H1 (cell line): ENCODE data around the gene SHTN1. TPM values are rescaled to one million over a fixed set of nuclear protein-coding genes. Genes with fewer than 3 reads are reported as not detected.

Source experiments
- CTCF ChIA-PET: fragments of 300-600 bp; sonication (Branson Sonifier 250); formaldehyde crosslinking; loops from one replicate; lab custom pipeline; 2021; ENCODE audit not compliant: partially characterized antibody; lab: Charles Lee
- POLR2A ChIA-PET: fragments of 300-600 bp; sonication (Branson Sonifier 250); formaldehyde crosslinking; loops from one replicate; lab custom pipeline; 2021; ENCODE audit warnings: inconsistent platforms; ENCODE audit not compliant: partially characterized antibody; lab: Charles Lee
- DNase-seq, 2 experiments: peaks; one replicate each; pipeline versions ENCODE4 v3.0.0 to v3.0.0-alpha.2; 2010 to 2022; ENCODE audit warnings: low spot score in 2 of 2, low read depth in 1 of 2, mixed read lengths in 1 of 2
- FAIRE-seq: peaks from 2 replicates; lab custom pipeline; 2011; peaks lifted over from hg19 to GRCh38; lab: Jason Lieb, UNC
- H2AFZ ChIP-seq: 2 replicates; pipeline ENCODE4 v1.8.1; 2012; ENCODE audit warnings: low read length, inconsistent platforms
- H2AK5ac ChIP-seq: 2 replicates; pipeline ENCODE4 v1.6.1; 2013; ENCODE audit warnings: low read depth, low read length
- H2BK120ac ChIP-seq: replicated peaks from 2 replicates; pipeline ENCODE3; 2013; ENCODE audit warnings: low read depth, low read length, inconsistent platforms
- H2BK12ac ChIP-seq: 2 replicates; pipeline ENCODE4 v1.6.1; 2013; ENCODE audit warnings: low read depth, low read length
- H2BK15ac ChIP-seq: 2 replicates; pipeline ENCODE4 v1.6.1; 2013; ENCODE audit warnings: low read length
- H2BK20ac ChIP-seq: 2 replicates; pipeline ENCODE4 v1.6.1; 2013; ENCODE audit warnings: low read length
- H2BK5ac ChIP-seq: 2 replicates; pipeline ENCODE4 v1.6.1; 2013; ENCODE audit warnings: low read depth, low read length
- H3K14ac ChIP-seq: 2 replicates; pipeline ENCODE4 v1.6.1; 2013; ENCODE audit warnings: inconsistent platforms; ENCODE audit not compliant: insufficient read length
- H3K18ac ChIP-seq: 2 replicates; pipeline ENCODE4 v1.6.1; 2013; ENCODE audit warnings: low read length; ENCODE audit errors: extremely low read depth
- H3K23ac ChIP-seq: 2 replicates; pipeline ENCODE4 v1.6.1; 2013; ENCODE audit warnings: inconsistent platforms; ENCODE audit not compliant: insufficient read length
- H3K23me2 ChIP-seq: 2 replicates; pipeline ENCODE4 v1.6.1; 2013; ENCODE audit warnings: low read depth, low read length
- H3K27ac ChIP-seq: 2 replicates; pipeline ENCODE4 v1.6.1; 2011; ENCODE audit warnings: low read depth, low read length, inconsistent platforms
- H3K27me3 ChIP-seq, 4 experiments: replicated peaks in 1 of 4; 1 replicate in 1 of 4; 2 replicates in 3 of 4; pipeline versions ENCODE4 v1.6.1 to v1.8.1; 2011 to 2013; ENCODE audit warnings: low read length in 3 of 4, mild to moderate bottlenecking in 3 of 4, inconsistent platforms in 2 of 4, mixed read lengths in 2 of 4, moderate library complexity in 1 of 4; ENCODE audit not compliant: control insufficient read depth in 3 of 4, insufficient read depth in 3 of 4; ENCODE audit errors: extremely low read depth in 1 of 4
- H3K36me3 ChIP-seq, 4 experiments: 2 replicates each; pipeline versions ENCODE4 v1.6.1 to v1.8.1; 2011 to 2013; ENCODE audit warnings: mild to moderate bottlenecking in 4 of 4, low read length in 3 of 4, moderate library complexity in 2 of 4, control low read depth in 1 of 4, inconsistent platforms in 1 of 4; ENCODE audit not compliant: insufficient read depth in 4 of 4, control insufficient read depth in 2 of 4
- H3K4ac ChIP-seq: replicated peaks from 2 replicates; pipeline ENCODE3; 2013; ENCODE audit warnings: low read length, low read depth, mixed read lengths, inconsistent platforms; ENCODE audit not compliant: insufficient read length
- H3K4me1 ChIP-seq, 4 experiments: replicated peaks in 1 of 4; 1 replicate in 1 of 4; 2 replicates in 3 of 4; pipeline versions ENCODE4 v1.6.1 to v1.8.1; 2011 to 2013; ENCODE audit warnings: low read length in 3 of 4, inconsistent platforms in 2 of 4, mixed read lengths in 1 of 4; ENCODE audit not compliant: insufficient read depth in 4 of 4, control insufficient read depth in 3 of 4
- H3K4me2 ChIP-seq, 2 experiments: 2 replicates each; pipeline versions ENCODE4 v1.6.1 to v1.8.1; 2011 to 2013; ENCODE audit warnings: low read depth in 2 of 2, low read length in 2 of 2, control low read depth in 1 of 2, inconsistent platforms in 1 of 2, mild to moderate bottlenecking in 1 of 2; ENCODE audit not compliant: insufficient read depth in 1 of 2
- H3K4me3 ChIP-seq, 4 experiments: fragments of 200-600, 300-600 bp in 1 of 4; sonication (generic), shearing (Covaris generic), sonication (Bioruptor Twin) in 1 of 4; 2 replicates each; pipeline versions ENCODE4 v1.5.1 to v1.8.1; 2011 to 2016; ENCODE audit warnings: low read length in 4 of 4, low read depth in 3 of 4, control low read depth in 2 of 4, inconsistent platforms in 2 of 4, mild to moderate bottlenecking in 2 of 4, mixed read lengths in 1 of 4, moderate library complexity in 1 of 4; ENCODE audit not compliant: insufficient read depth in 2 of 4; ENCODE audit errors: extremely low read depth in 1 of 4
- H3K56ac ChIP-seq: replicated peaks from 2 replicates; pipeline ENCODE3; 2013; ENCODE audit warnings: low read depth, mild to moderate bottlenecking, mixed read lengths, low read length, inconsistent platforms; ENCODE audit not compliant: insufficient read length
- H3K79me1 ChIP-seq: 2 replicates; pipeline ENCODE4 v1.6.1; 2013; ENCODE audit warnings: low read depth, low read length, control low read depth
- H3K79me2 ChIP-seq, 2 experiments: 2 replicates each; pipeline versions ENCODE4 v1.6.1 to v1.8.1; 2012 to 2013; ENCODE audit warnings: low read length in 2 of 2, mild to moderate bottlenecking in 2 of 2, inconsistent platforms in 1 of 2; ENCODE audit not compliant: insufficient read depth in 2 of 2, control insufficient read depth in 1 of 2
- H3K9ac ChIP-seq, 4 experiments: replicated peaks in 1 of 4; 1 replicate in 1 of 4; 2 replicates in 3 of 4; pipeline versions ENCODE4 v1.6.1 to v1.8.1; 2011 to 2013; ENCODE audit warnings: low read depth in 3 of 4, low read length in 3 of 4, control low read depth in 2 of 4, mild to moderate bottlenecking in 2 of 4, moderate library complexity in 2 of 4, inconsistent platforms in 1 of 4; ENCODE audit errors: extremely low read depth in 1 of 4
- H3K9me3 ChIP-seq, 2 experiments: 2 replicates each; pipeline versions ENCODE4 v1.6.1 to v1.8.1; 2012 to 2013; ENCODE audit warnings: mild to moderate bottlenecking in 2 of 2, moderate library complexity in 2 of 2, control low read depth in 1 of 2, inconsistent platforms in 1 of 2, low read depth in 1 of 2, low read length in 1 of 2, mixed read lengths in 1 of 2; ENCODE audit not compliant: insufficient read depth in 2 of 2
- H4K20me1 ChIP-seq, 2 experiments: replicated peaks in 1 of 2; 2 replicates each; pipeline versions ENCODE3 to v1.8.1; 2011 to 2013; ENCODE audit warnings: inconsistent platforms in 2 of 2, low read length in 2 of 2, mild to moderate bottlenecking in 1 of 2; ENCODE audit not compliant: insufficient read depth in 2 of 2, control insufficient read depth in 1 of 2
- H4K5ac ChIP-seq: 2 replicates; pipeline ENCODE4 v1.6.1; 2013; ENCODE audit warnings: low read length, low read depth, mixed read lengths, inconsistent platforms; ENCODE audit not compliant: insufficient read length
- H4K8ac ChIP-seq: 2 replicates; pipeline ENCODE4 v1.8.0; 2013; ENCODE audit warnings: mild to moderate bottlenecking, moderate library complexity, low read length, inconsistent platforms; ENCODE audit not compliant: insufficient read depth; ENCODE audit errors: extremely low read depth
- H4K91ac ChIP-seq: replicated peaks from 2 replicates; pipeline ENCODE3; 2013; ENCODE audit warnings: low read length, mixed read lengths, inconsistent platforms; ENCODE audit not compliant: insufficient read length
- ASH2L ChIP-seq: fragments of 200-600, 300-600 bp; sonication (generic); IDR thresholded peaks from one replicate; pipeline ENCODE4 v1.7.1; 2017; ENCODE audit warnings: low read length
- BACH1 ChIP-seq: IDR thresholded peaks from 2 replicates; pipeline ENCODE4 v1.6.1; 2012; ENCODE audit warnings: low read length, improper control_type of control experiment
- BCL11A ChIP-seq, 2 experiments: IDR thresholded peaks; one replicate each; pipeline ENCODE4 v1.6.1; 2011; ENCODE audit warnings: low read depth in 2 of 2, low read length in 2 of 2, mild to moderate bottlenecking in 2 of 2
- CHD1 ChIP-seq: IDR thresholded peaks from 2 replicates; pipeline ENCODE4 v1.6.1; 2012; ENCODE audit warnings: low read depth, low read length, improper control_type of control experiment
- CREB1 ChIP-seq: IDR thresholded peaks from 2 replicates; pipeline ENCODE4 v1.6.1; 2012; ENCODE audit warnings: inconsistent platforms
- MAFK ChIP-seq: IDR thresholded peaks from 2 replicates; pipeline ENCODE4 v1.6.1; 2012; ENCODE audit warnings: low read depth, mild to moderate bottlenecking, improper control_type of control experiment, low read length
- NANOG ChIP-seq: IDR thresholded peaks from 2 replicates; pipeline ENCODE4 v1.6.1; 2011; ENCODE audit warnings: low read length, low read depth, mild to moderate bottlenecking, inconsistent platforms; ENCODE audit not compliant: insufficient read depth, poor library complexity, severe bottlenecking
- POLR2A ChIP-seq, 2 experiments: IDR thresholded peaks; 1 replicate in 1 of 2; 2 replicates in 1 of 2; pipeline ENCODE4 v1.6.1; 2011; ENCODE audit warnings: low read depth in 2 of 2, low read length in 2 of 2, mild to moderate bottlenecking in 2 of 2; ENCODE audit errors: control extremely low read depth in 1 of 2
- SIX5 ChIP-seq: IDR thresholded peaks from 2 replicates; pipeline ENCODE4 v1.6.1; 2011; ENCODE audit warnings: mild to moderate bottlenecking, low read depth, low read length
- SRF ChIP-seq: IDR thresholded peaks from 2 replicates; pipeline ENCODE4 v1.6.1; 2011; ENCODE audit warnings: mild to moderate bottlenecking, low read depth, low read length, moderate library complexity
- TCF12 ChIP-seq: IDR thresholded peaks from 2 replicates; pipeline ENCODE4 v1.6.1; 2011; ENCODE audit warnings: low read depth, mild to moderate bottlenecking, low read length
- YY1 ChIP-seq: IDR thresholded peaks from 2 replicates; pipeline ENCODE4 v1.6.1; 2011; ENCODE audit warnings: low read depth, mild to moderate bottlenecking, low read length
- WGBS, 2 experiments: shearing (Covaris generic) in 1 of 2; methylation state at CpG; one replicate each; pipeline versions ENCODE4 v1.1.6 to v1.1.7; 2013 to 2015; ENCODE audit warnings: low lambda C conversion rate in 2 of 2, mixed read lengths in 2 of 2, inconsistent platforms in 1 of 2, low coverage in 1 of 2, missing lambda C conversion rate in 1 of 2; ENCODE audit not compliant: insufficient replicate concordance in 2 of 2, insufficient coverage in 1 of 2, insufficient read length in 1 of 2; ENCODE audit errors: extremely low coverage in 1 of 2, missing lambda C conversion rate in 1 of 2; 5-methylcytosine and 5-hydroxymethylcytosine counted together
- polyA plus RNA-seq, 7 experiments: library from polyadenylated mRNA; depleted of rRNA in 3 of 7; stranded (reverse) in 5 of 7; unstranded in 2 of 7; fragments of >200 nt in 5 of 7; fragments of 200-250 nt in 2 of 7; gene quantifications; 1 replicate in 5 of 7; 2 replicates in 1 of 7; 4 replicates in 1 of 7; pipeline versions ENCODE4 v1.2.1 to v1.2.3, GENCODE V29; 2011 to 2013; ENCODE audit warnings: missing spikeins in 2 of 7, mixed read lengths in 2 of 7
- total RNA-seq: library from RNA; stranded (reverse); fragmentation: NEBNext Ultra II Directional; extraction: Animal tissue kit (Norgen Biotek cat#: 25700); gene quantifications from 2 replicates; pipeline ENCODE4 v1.2.1, GENCODE V29; 2021
- TF ChIP-seq, protein P1 (sequence below): IDR thresholded peaks from 2 replicates; pipeline ENCODE4 v1.6.1; 2011; ENCODE audit warnings: low read depth, mild to moderate bottlenecking, low read length; ENCODE audit not compliant: insufficient read depth
- TF ChIP-seq, protein P2 (sequence below): IDR thresholded peaks from 2 replicates; pipeline ENCODE4 v1.6.1; 2012; ENCODE audit warnings: inconsistent platforms

SHTN1 gene
- total and polyA plus RNA-seq, 2 of the 8 experiments (the other 6 are each of a cell fraction or from before 2014, with no cell fraction given) = 3.3 to 12.7 TPM

DNA sequence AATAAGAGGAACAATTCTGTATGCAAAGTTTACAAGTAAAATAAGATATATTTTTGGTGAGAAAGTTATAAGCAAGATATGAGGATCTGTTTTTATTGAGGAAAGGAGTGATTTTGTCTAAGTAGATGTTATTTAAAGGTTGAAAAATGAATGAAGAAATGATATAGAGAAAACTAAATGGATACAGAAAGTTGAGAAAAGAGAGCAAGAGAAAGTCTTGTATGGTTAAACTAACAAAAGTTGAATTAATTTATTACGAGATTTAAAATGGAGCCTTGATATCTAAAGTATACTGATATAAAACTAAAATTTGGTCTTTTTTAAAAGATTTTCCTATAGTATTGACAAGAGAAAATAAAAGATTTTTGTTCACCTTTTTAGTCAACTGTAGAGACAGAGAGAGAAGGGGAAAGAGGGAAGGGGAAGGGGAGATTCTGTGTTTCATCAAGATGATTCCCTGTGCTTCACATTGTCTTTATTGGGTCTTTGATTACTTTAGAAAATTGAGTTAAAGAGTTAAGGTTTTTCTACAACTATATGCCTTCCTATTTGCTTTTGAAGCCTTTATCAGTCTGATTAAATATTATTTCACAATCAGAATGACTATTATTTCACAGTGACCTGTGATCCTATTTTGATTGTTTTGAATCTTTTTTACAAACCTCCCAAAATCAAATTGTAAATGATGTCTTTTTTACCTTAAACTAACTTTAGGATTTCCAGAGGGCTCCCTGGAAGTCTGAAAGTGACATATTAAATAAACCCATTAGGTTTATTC, 10.7 kb downstream of the SHTN1 start:
- no peaks in the 10 kb centered on the region for H3K36me3 ChIP-seq
- no peak overlapping the region for H2BK12ac ChIP-seq
- H3K23me2 ChIP-seq = no peaks in the 10 kb centered on the region
- H3K4me2 ChIP-seq = no peak overlapping the region
- no peak overlapping the region for H4K5ac ChIP-seq
- H2BK15ac ChIP-seq = no peak overlapping the region
- H3K27me3 ChIP-seq = peaks cover 0 to 3% (median 0%) of the 10 kb centered on the region in 4 experiments; a peak in 1 of 7 replicates
- no peak overlapping the region for H2AK5ac ChIP-seq
- H3K79me1 ChIP-seq = no peaks in the 10 kb centered on the region; the same call in 1 of the 2 replicates
- no peak overlapping the region for H3K4ac ChIP-seq
- H3K9me3 ChIP-seq = no peaks in the 10 kb centered on the region; a peak in 1 of 4 replicates
- H3K56ac ChIP-seq = no peak overlapping the region
- WGBS, 2 experiments = 95% methylated on average over 1 of the region's 1 CpG; no CpG with 5 or more reads in 1 of the 2 experiments
- no peak overlapping the region for H2BK20ac ChIP-seq
- H3K79me2 ChIP-seq = no peaks in the 10 kb centered on the region
- H3K27ac ChIP-seq = no peak overlapping the region
- no peak overlapping the region for H2AFZ ChIP-seq
- H3K23ac ChIP-seq = no peak overlapping the region
- peaks cover 4 to 7% (median 5%) of the 10 kb centered on the region in 4 experiments; a peak in 4 of 7 replicates for H3K4me1 ChIP-seq
- H3K14ac ChIP-seq = no peak overlapping the region
- H4K91ac ChIP-seq = no peak overlapping the region
- peak overlapping the region in 1 of 4 experiments; percentile 34; a peak in 1 of 7 replicates for H3K9ac ChIP-seq
- FAIRE-seq (no peak), DNase-seq (no peak)
- POLR2A ChIA-PET = no interaction called here
- H2BK120ac ChIP-seq = no peak overlapping the region
- CTCF ChIA-PET = no interaction called here
- no peak overlapping the region for H3K4me3 ChIP-seq
- H4K8ac ChIP-seq = no peak overlapping the region
- no peak overlapping the region for H3K18ac ChIP-seq
- H2BK5ac ChIP-seq = no peak overlapping the region
- H4K20me1 ChIP-seq = no peaks in the 10 kb centered on the region
- no peak for TF ChIP-seq POLR2A (IDR thresholded peaks at IDR 0.05; ENCODE audit: control extremely low read depth in 1 of 2, low read depth in 2 of 2, low read length in 2 of 2)
- TF ChIP-seq YY1 = no peak
- TF ChIP-seq ASH2L = no peak
- TF ChIP-seq, protein P1, sequence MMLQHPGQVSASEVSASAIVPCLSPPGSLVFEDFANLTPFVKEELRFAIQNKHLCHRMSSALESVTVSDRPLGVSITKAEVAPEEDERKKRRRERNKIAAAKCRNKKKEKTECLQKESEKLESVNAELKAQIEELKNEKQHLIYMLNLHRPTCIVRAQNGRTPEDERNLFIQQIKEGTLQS = no peak
- no peak for TF ChIP-seq SRF
- no peak for TF ChIP-seq TCF12
- no peak for TF ChIP-seq BCL11A (IDR thresholded peaks at IDR 0.05; ENCODE audit: low read depth in 2 of 2, low read length in 2 of 2)
- no peak for TF ChIP-seq CHD1
- TF ChIP-seq NANOG = no peak
- TF ChIP-seq SIX5 = no peak
- TF ChIP-seq, protein P2, sequence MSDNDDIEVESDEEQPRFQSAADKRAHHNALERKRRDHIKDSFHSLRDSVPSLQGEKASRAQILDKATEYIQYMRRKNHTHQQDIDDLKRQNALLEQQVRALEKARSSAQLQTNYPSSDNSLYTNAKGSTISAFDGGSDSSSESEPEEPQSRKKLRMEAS = no peak
- TF ChIP-seq MAFK = no peak
- TF ChIP-seq CREB1 = no peak
- no peak for TF ChIP-seq BACH1
